ENCODE data around the gene CDC5L.

DNA sequence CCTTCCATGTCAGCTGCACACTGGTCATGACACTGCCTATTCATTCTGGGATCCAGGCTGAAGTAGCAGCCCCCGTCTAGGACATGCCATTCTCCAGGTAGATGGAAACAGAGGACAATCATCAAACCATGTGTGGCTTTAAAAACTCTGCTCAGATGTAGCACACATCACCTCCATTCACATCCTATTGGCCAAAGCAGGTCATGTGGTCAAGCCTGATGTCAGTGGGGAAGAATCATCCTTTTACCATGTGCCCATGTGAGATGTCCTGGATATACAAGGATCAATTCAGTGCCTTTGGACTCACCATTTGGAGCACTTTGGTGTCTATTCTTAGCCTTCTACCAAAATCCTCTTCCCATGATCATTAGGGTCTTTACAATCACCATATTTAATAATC, 99.5 kb downstream of the CDC5L start:
- TF ChIP-seq, protein P1, sequence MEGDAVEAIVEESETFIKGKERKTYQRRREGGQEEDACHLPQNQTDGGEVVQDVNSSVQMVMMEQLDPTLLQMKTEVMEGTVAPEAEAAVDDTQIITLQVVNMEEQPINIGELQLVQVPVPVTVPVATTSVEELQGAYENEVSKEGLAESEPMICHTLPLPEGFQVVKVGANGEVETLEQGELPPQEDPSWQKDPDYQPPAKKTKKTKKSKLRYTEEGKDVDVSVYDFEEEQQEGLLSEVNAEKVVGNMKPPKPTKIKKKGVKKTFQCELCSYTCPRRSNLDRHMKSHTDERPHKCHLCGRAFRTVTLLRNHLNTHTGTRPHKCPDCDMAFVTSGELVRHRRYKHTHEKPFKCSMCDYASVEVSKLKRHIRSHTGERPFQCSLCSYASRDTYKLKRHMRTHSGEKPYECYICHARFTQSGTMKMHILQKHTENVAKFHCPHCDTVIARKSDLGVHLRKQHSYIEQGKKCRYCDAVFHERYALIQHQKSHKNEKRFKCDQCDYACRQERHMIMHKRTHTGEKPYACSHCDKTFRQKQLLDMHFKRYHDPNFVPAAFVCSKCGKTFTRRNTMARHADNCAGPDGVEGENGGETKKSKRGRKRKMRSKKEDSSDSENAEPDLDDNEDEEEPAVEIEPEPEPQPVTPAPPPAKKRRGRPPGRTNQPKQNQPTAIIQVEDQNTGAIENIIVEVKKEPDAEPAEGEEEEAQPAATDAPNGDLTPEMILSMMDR (IDR thresholded peaks at IDR 0.05) = no peak
- no peak for TF ChIP-seq POLR2A (IDR thresholded peaks at IDR 0.05)

All from heart left ventricle (tissue), 13 donors.